IPS DF 6.9 (cell line): ENCODE results near the gene PADI1.

ENCODE experiments used
- DNase-seq: peaks from one replicate; pipeline ENCODE4 v3.0.0-alpha.2; 2013; ENCODE audit warnings: low read depth, low spot score
- H3K27ac ChIP-seq: one replicate; pipeline ENCODE4 v1.5.1; 2013; ENCODE audit warnings: low read length, control low read depth
- H3K27me3 ChIP-seq: 2 replicates; pipeline ENCODE4 v1.6.1; 2013; ENCODE audit warnings: mild to moderate bottlenecking, low read length; ENCODE audit not compliant: control insufficient read depth, insufficient read depth
- H3K36me3 ChIP-seq: 2 replicates; pipeline ENCODE4 v1.6.1; 2013; ENCODE audit warnings: low read length; ENCODE audit not compliant: control insufficient read depth, insufficient read depth
- H3K4me1 ChIP-seq: 2 replicates; pipeline ENCODE4 v1.6.1; 2013; ENCODE audit warnings: low read length; ENCODE audit not compliant: control insufficient read depth, insufficient read depth
- H3K4me3 ChIP-seq: 2 replicates; pipeline ENCODE4 v1.5.1; 2013; ENCODE audit warnings: mild to moderate bottlenecking, low read length
- H3K9me3 ChIP-seq: 2 replicates; pipeline ENCODE4 v1.6.1; 2013; ENCODE audit warnings: low read length, inconsistent platforms; ENCODE audit not compliant: control insufficient read depth, insufficient read depth
- WGBS: extraction: QIAGEN DNeasy Blood & Tissue Kit; methylation state at CpG from one replicate; pipeline ENCODE4 v1.1.7; 2013; ENCODE audit warnings: mixed read lengths, missing lambda C conversion rate; ENCODE audit not compliant: insufficient read length, insufficient coverage; 5-methylcytosine and 5-hydroxymethylcytosine counted together

Gene PADI1

GRCh38 chr1:17289721-17290120 is 84.8 kb downstream of the PADI1 start:
- WGBS: no CpG with 5 or more reads among the region's 2 CpGs
- H3K9me3 ChIP-seq: no peaks in the 10 kb centered on the region
- H3K27ac ChIP-seq: no peak overlapping the region
- no peak overlapping the region for H3K4me3 ChIP-seq
- H3K4me1 ChIP-seq: no peaks in the 10 kb centered on the region
- no peaks in the 10 kb centered on the region for H3K27me3 ChIP-seq
- no peaks in the 10 kb centered on the region for H3K36me3 ChIP-seq
- DNase-seq: no peak

GRCh38 chr1:17290553-17290952 is 85.6 kb downstream of the PADI1 start:
- no CpG with 5 or more reads among the region's 3 CpGs for WGBS
- DNase-seq: no peak
- Histone ChIP-seq H3K9me3 (no peaks in the 10 kb centered on the region), H3K4me1 (no peaks in the 10 kb centered on the region), H3K27ac (no peak overlapping the region), H3K36me3 (no peaks in the 10 kb centered on the region), H3K27me3 (no peaks in the 10 kb centered on the region), H3K4me3 (no peak overlapping the region)

GRCh38 chr1:17292299-17293160 is 87.6 kb downstream of the PADI1 start:
- Histone ChIP-seq H3K9me3 (no peaks in the 10 kb centered on the region), H3K27ac (no peak overlapping the region), H3K4me1 (no peaks in the 10 kb centered on the region), H3K36me3 (no peaks in the 10 kb centered on the region), H3K27me3 (no peaks in the 10 kb centered on the region), H3K4me3 (no peak overlapping the region)
- DNase-seq: no peak
- WGBS: no CpG with 5 or more reads among the region's 7 CpGs

- Histone ChIP-seq H3K36me3 (no peaks in the 10 kb centered on the region), H3K9me3 (no peaks in the 10 kb centered on the region), H3K4me3 (no peak overlapping the region), H3K4me1 (no peaks in the 10 kb centered on the region), H3K27me3 (no peaks in the 10 kb centered on the region), H3K27ac (no peak overlapping the region)
- WGBS: no CpG with 5 or more reads among the region's 14 CpGs
- DNase-seq: no peak
Observed at GRCh38 chr1:17293681-17294425, 88.9 kb downstream of the PADI1 start.

GRCh38 chr1:17295292-17295691 is 90.4 kb downstream of the PADI1 start:
- Histone ChIP-seq H3K4me3 (no peak overlapping the region), H3K27me3 (no peaks in the 10 kb centered on the region), H3K36me3 (no peaks in the 10 kb centered on the region), H3K27ac (no peak overlapping the region), H3K9me3 (no peaks in the 10 kb centered on the region), H3K4me1 (no peaks in the 10 kb centered on the region)
- WGBS: no CpG with 5 or more reads among the region's 4 CpGs
- DNase-seq: no peak
